Lower leg skin (tissue), 3 donors: Measurements from ENCODE around the gene OSBP2.

Experiments
- POLR2A ChIP-seq, 2 donors: fragments of 450-650 bp; IDR thresholded peaks; one replicate each; pipeline ENCODE4 v1.6.1; 2016 to 2017; ENCODE audit warnings: antibody characterized with exemption in 2 of 2, mild to moderate bottlenecking in 1 of 2, moderate library complexity in 1 of 2
- TF ChIP-seq, protein P1 (sequence below), 3 donors: fragments of 450-650 bp; IDR thresholded peaks; one replicate each; pipeline ENCODE4 v1.5.1; 2016; ENCODE audit warnings: antibody characterized with exemption in 3 of 3, mild to moderate bottlenecking in 3 of 3, moderate library complexity in 2 of 3

DNA sequence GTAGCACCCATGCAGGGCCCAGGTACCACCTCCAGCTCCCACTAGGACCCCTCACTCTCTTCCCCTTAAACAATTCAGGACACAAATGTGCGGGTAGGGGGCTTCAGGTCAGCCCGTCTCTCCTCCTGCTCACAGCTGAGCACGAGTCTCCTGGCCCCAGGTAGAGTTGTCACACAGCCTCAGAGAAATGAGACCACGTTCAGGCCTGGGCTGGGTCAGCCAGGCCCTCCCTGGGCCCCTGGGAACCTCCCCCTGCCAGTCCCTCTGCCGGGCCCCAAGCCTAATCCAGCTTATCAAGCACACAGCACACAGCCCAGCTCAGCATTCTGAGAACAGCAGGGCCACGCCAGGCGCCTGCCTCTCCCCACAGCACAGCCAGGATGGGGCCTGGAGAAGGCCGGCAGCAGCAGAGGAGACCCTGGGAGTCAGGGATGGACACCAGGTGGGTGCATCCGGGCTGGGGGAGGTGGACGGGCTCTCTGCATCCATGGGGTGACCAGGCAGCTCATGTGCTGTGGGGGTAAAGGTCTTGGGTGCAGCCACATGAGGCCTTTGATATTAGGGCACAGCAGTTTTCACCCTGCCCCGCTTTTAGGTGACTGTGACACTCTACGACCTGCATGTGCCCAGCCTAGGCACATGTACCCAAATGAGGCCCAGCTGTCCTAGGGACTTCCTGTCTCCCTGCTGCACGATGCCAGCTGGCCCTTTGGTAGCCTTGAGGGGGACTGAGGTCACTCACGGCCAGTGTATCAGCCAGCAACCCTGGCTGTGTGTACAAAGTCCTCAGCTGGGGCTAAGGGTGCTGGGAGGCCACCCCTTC lies 186.9 kb downstream of the OSBP2 start:
- TF ChIP-seq, protein P1, sequence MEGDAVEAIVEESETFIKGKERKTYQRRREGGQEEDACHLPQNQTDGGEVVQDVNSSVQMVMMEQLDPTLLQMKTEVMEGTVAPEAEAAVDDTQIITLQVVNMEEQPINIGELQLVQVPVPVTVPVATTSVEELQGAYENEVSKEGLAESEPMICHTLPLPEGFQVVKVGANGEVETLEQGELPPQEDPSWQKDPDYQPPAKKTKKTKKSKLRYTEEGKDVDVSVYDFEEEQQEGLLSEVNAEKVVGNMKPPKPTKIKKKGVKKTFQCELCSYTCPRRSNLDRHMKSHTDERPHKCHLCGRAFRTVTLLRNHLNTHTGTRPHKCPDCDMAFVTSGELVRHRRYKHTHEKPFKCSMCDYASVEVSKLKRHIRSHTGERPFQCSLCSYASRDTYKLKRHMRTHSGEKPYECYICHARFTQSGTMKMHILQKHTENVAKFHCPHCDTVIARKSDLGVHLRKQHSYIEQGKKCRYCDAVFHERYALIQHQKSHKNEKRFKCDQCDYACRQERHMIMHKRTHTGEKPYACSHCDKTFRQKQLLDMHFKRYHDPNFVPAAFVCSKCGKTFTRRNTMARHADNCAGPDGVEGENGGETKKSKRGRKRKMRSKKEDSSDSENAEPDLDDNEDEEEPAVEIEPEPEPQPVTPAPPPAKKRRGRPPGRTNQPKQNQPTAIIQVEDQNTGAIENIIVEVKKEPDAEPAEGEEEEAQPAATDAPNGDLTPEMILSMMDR (IDR thresholded peaks at IDR 0.05): no peak
- TF ChIP-seq POLR2A (IDR thresholded peaks at IDR 0.05): no peak
